HepG2 (cell line): ENCODE measurements around the gene SLC22A23. TPM values are rescaled to one million over a fixed set of nuclear protein-coding genes. Genes with fewer than 3 reads are reported as not detected.

Experiments
- ATAC-seq: fragments of 200-7000 bp; cut with Tn5 transposase; 3 replicates; pipeline ENCODE4 v1.9.1; 2020; ENCODE audit warnings: mild to moderate bottlenecking, moderate library complexity
- BruUV-seq: library from RNA; stranded (reverse); fragments of 400-500 nt; replicated peaks from 2 replicates; lab custom pipeline; 2021; lab: Mats Ljungman, UMichigan
- CTCF ChIA-PET: fragments of 300-600 bp; formaldehyde crosslinking; extraction: SDS; loops from one replicate; lab custom pipeline; 2021; ENCODE audit warnings: low total read pairs, inconsistent platforms, low intra/inter-chr PET ratio; lab: Yijun Ruan, JAX
- POLR2A ChIA-PET: fragments of 350-600 bp; sonication (Branson Sonifier 250); formaldehyde crosslinking; loops from one replicate; lab custom pipeline; 2020; ENCODE audit warnings: antibody characterized with exemption, inconsistent platforms; lab: Yijun Ruan, JAX
- DNase-seq: peaks from one replicate; pipeline ENCODE4 v3.0.0-alpha.2; 2015; ENCODE audit warnings: low spot score
- FAIRE-seq: peaks from 3 replicates; lab custom pipeline; 2011; peaks lifted over from hg19 to GRCh38; lab: Jason Lieb, UNC
- H2AFZ ChIP-seq: one replicate; pipeline ENCODE4 v1.6.1; 2011; ENCODE audit warnings: low read length, inconsistent platforms
- H3K27ac ChIP-seq: fragments of 300-600 bp; 3 replicates; pipeline ENCODE4 v1.8.0; 2011; ENCODE audit warnings: mixed run types, mild to moderate bottlenecking, mixed read lengths, low read length, inconsistent platforms; ENCODE audit not compliant: insufficient read depth; ENCODE audit errors: extremely low read length
- H3K27me3 ChIP-seq, 2 experiments: fragments of 200-600 bp in 1 of 2; 2 replicates in 1 of 2; 3 replicates in 1 of 2; pipeline versions ENCODE4 v1.6.0 to v1.8.0; 2011; ENCODE audit warnings: low read length in 2 of 2, mild to moderate bottlenecking in 2 of 2, moderate library complexity in 2 of 2, inconsistent platforms in 1 of 2; ENCODE audit not compliant: insufficient read depth in 2 of 2, control insufficient read depth in 1 of 2
- H3K36me3 ChIP-seq, 2 experiments: fragments of 200-600 bp in 1 of 2; replicated peaks in 1 of 2; 2 replicates in 1 of 2; 3 replicates in 1 of 2; pipeline versions ENCODE4 v1.5.1 to v1.8.0; 2011; ENCODE audit warnings: low read length in 2 of 2, inconsistent platforms in 1 of 2; ENCODE audit not compliant: insufficient read depth in 2 of 2, control insufficient read depth in 1 of 2
- H3K4me1 ChIP-seq: 2 replicates; pipeline ENCODE4 v1.5.1; 2012; ENCODE audit warnings: low read length, inconsistent platforms; ENCODE audit not compliant: insufficient read depth
- H3K4me2 ChIP-seq: 2 replicates; pipeline ENCODE4 v1.6.0; 2011; ENCODE audit warnings: low read depth, low read length, inconsistent platforms
- H3K4me3 ChIP-seq, 3 experiments: fragments of 200-600 bp in 1 of 3; sonication (generic), shearing (Covaris generic) in 1 of 3; replicated peaks in 1 of 3; 2 replicates each; pipeline ENCODE4 v1.5.1; 2011 to 2016; ENCODE audit warnings: low read length in 3 of 3, inconsistent platforms in 2 of 3, low read depth in 2 of 3, mild to moderate bottlenecking in 2 of 3, control low read depth in 1 of 3, mixed read lengths in 1 of 3; ENCODE audit not compliant: insufficient read depth in 1 of 3
- H3K79me2 ChIP-seq: one replicate; pipeline ENCODE4 v1.6.1; 2011; ENCODE audit warnings: low read length, inconsistent platforms; ENCODE audit not compliant: insufficient read depth
- H3K9ac ChIP-seq: 2 replicates; pipeline ENCODE4 v1.6.0; 2011; ENCODE audit warnings: mild to moderate bottlenecking, low read depth, low read length, inconsistent platforms; ENCODE audit not compliant: insufficient read depth
- H3K9me3 ChIP-seq: 2 replicates; pipeline ENCODE4 v1.5.1; 2012; ENCODE audit warnings: mild to moderate bottlenecking, low read length
- H4K20me1 ChIP-seq: 2 replicates; pipeline ENCODE4 v1.6.0; 2011; ENCODE audit warnings: inconsistent platforms, mild to moderate bottlenecking, low read length, moderate library complexity; ENCODE audit not compliant: insufficient read depth
- CENPX ChIP-seq: sonication (generic); formaldehyde crosslinking; IDR thresholded peaks from 2 replicates; pipeline ENCODE4 v1.9.0; 2021; ENCODE audit warnings: mild to moderate bottlenecking, missing genetic modification reagents, moderate library complexity
- HINFP ChIP-seq: sonication (generic); formaldehyde crosslinking; IDR thresholded peaks from 2 replicates; pipeline ENCODE4 v1.4.0; 2020; ENCODE audit warnings: low read depth, mild to moderate bottlenecking, missing genetic modification reagents
- LCORL ChIP-seq, 2 experiments: fragments of 450-650 bp in 1 of 2; sonication (generic) in 1 of 2; formaldehyde crosslinking in 1 of 2; IDR thresholded peaks; 2 replicates each; pipeline versions ENCODE4 v1.5.0 to v1.6.1; 2017 to 2020; ENCODE audit warnings: antibody characterized with exemption in 1 of 2, missing genetic modification reagents in 1 of 2
- NFE2 ChIP-seq: sonication (generic); formaldehyde crosslinking; IDR thresholded peaks from 2 replicates; pipeline ENCODE4 v1.4.0; 2020; ENCODE audit warnings: missing genetic modification reagents
- THAP9 ChIP-seq: sonication (generic); formaldehyde crosslinking; IDR thresholded peaks from 2 replicates; pipeline ENCODE4; 2020; ENCODE audit warnings: missing genetic modification reagents, mild to moderate bottlenecking, borderline replicate concordance
- WGBS: methylation state at CpG from one replicate; pipeline ENCODE4 v1.1.6; 2017; ENCODE audit warnings: low lambda C conversion rate; 5-methylcytosine and 5-hydroxymethylcytosine counted together
- in situ Hi-C: cut with HindIII; loops from 2 replicates; pipeline ENCODE4 v1.10.0; 2017; ENCODE audit warnings: low pct_unique_long_range_greater_than_20kb; ENCODE audit not compliant: extremely low pct_ligation_motif_present
- intact Hi-C: fragments of 100-400 bp; cut with micrococcal nuclease; formaldehyde crosslinking; loops from one replicate; pipeline ENCODE4 v1.10.0; 2022; ENCODE audit not compliant: unreplicated experiment
- polyA plus RNA-seq, 8 experiments: library from polyadenylated mRNA; depleted of rRNA in 3 of 8; stranded (reverse) in 7 of 8; unstranded in 1 of 8; fragments of >200 nt; fragmentation: Illumina TruSeq in 4 of 8; extraction: Trizol in 4 of 8; gene quantifications; 2 replicates each; pipeline versions ENCODE4 v1.2.1 to v1.2.3, GENCODE V29; 2011 to 2016; ENCODE audit warnings: low read depth in 4 of 8, missing spikeins in 1 of 8, mixed read lengths in 1 of 8; ENCODE audit not compliant: insufficient read depth in 1 of 8
- total RNA-seq, 5 experiments: library from RNA; depleted of rRNA; stranded (reverse); fragments of >200 nt; fragmentation: Illumina TruSeq; extraction: Trizol; gene quantifications; 2 replicates each; pipeline ENCODE4 v1.2.3, GENCODE V29; 2016; ENCODE audit warnings: low read depth in 1 of 5

The SLC22A23 gene
- total and polyA plus RNA-seq, 2 of the 13 experiments (the other 11 are each of a cell fraction or from before 2014, with no cell fraction given) = 11.8 to 17.5 TPM

GRCh38 chr6:3307436-3307835, 149.4 kb downstream of the SLC22A23 start:
- no peak for DNase-seq
- no peak overlapping the region for H2AFZ ChIP-seq
- TF ChIP-seq NFE2 (CRISPR knock-in tag) = no peak
- no peak for TF ChIP-seq LCORL (IDR thresholded peaks at IDR 0.05)
- TF ChIP-seq LCORL (CRISPR knock-in tag; IDR thresholded peaks at IDR 0.05) = no peak
- no peak for TF ChIP-seq HINFP
- TF ChIP-seq CENPX (CRISPR knock-in tag) = no peak
- TF ChIP-seq THAP9 = no peak
- no peaks in the 10 kb centered on the region for H3K79me2 ChIP-seq
- peaks cover 25 to 57% of the 10 kb centered on the region in 2 experiments for H3K36me3 ChIP-seq
- ChIA-PET POLR2A (no interaction called here), CTCF (no interaction called here)
- intact Hi-C loops = no loop called here
- H3K9me3 ChIP-seq = no peaks in the 10 kb centered on the region
- H3K27ac ChIP-seq = no peak overlapping the region
- no peak overlapping the region for H3K4me3 ChIP-seq
- H4K20me1 ChIP-seq = no peaks in the 10 kb centered on the region
- no peaks in the 10 kb centered on the region for H3K4me1 ChIP-seq
- no peak overlapping the region for H3K4me2 ChIP-seq
- H3K27me3 ChIP-seq = no peaks in the 10 kb centered on the region
- ATAC-seq = no peak
- no peak overlapping the region for H3K9ac ChIP-seq
- in situ Hi-C loops = no loop called here
- FAIRE-seq = no peak
- no TSS peak for BruUV-seq
- WGBS = 99% methylated on average over 12 of the region's 12 CpGs
